AG04450 (cell line): Measurements from ENCODE around the gene SPTBN4. TPM values are rescaled to one million over a fixed set of nuclear protein-coding genes. Genes with fewer than 3 reads are reported as not detected.

Source experiments
- CTCF ChIA-PET: fragments of 300-600, 350-600 bp; formaldehyde crosslinking; extraction: SDS; loops from one replicate; lab custom pipeline; 2022; ENCODE audit warnings: antibody characterized with exemption, inconsistent platforms; lab: Charles Lee
- POLR2A ChIA-PET: fragments of 350-600 bp; formaldehyde crosslinking; extraction: SDS; loops from one replicate; lab custom pipeline; 2021; ENCODE audit warnings: antibody characterized with exemption, inconsistent platforms; lab: Yijun Ruan, JAX
- DNase-seq: peaks from one replicate; pipeline ENCODE4 v3.0.0-alpha.2; 2011; ENCODE audit warnings: low read depth, low spot score
- H3K27ac ChIP-seq: one replicate; pipeline ENCODE4 v1.5.1; 2012; ENCODE audit warnings: low read depth, low read length, control low read depth
- H3K27me3 ChIP-seq: one replicate; pipeline ENCODE4 v1.6.0; 2012; ENCODE audit warnings: low read length; ENCODE audit not compliant: control insufficient read depth, insufficient read depth
- H3K4me3 ChIP-seq: 2 replicates; pipeline ENCODE4 v1.5.1; 2011; ENCODE audit warnings: mild to moderate bottlenecking, low read depth, low read length, control low read depth
- H3K9me3 ChIP-seq: 2 replicates; pipeline ENCODE4 v1.5.1; 2012; ENCODE audit warnings: low read length; ENCODE audit not compliant: control insufficient read depth, insufficient read depth
- polyA plus RNA-seq: library from polyadenylated mRNA; depleted of rRNA; stranded (reverse); fragments of >200 nt; gene quantifications from 2 replicates; pipeline ENCODE4 v1.2.3, GENCODE V29; 2011
- TF ChIP-seq, protein P1 (sequence below): IDR thresholded peaks from 2 replicates; pipeline ENCODE4 v1.5.1; 2011; ENCODE audit warnings: low read depth, low read length, control low read depth, inconsistent platforms

SPTBN4 gene
- polyA plus RNA-seq, 1 experiment, result 1.3 TPM

DNA sequence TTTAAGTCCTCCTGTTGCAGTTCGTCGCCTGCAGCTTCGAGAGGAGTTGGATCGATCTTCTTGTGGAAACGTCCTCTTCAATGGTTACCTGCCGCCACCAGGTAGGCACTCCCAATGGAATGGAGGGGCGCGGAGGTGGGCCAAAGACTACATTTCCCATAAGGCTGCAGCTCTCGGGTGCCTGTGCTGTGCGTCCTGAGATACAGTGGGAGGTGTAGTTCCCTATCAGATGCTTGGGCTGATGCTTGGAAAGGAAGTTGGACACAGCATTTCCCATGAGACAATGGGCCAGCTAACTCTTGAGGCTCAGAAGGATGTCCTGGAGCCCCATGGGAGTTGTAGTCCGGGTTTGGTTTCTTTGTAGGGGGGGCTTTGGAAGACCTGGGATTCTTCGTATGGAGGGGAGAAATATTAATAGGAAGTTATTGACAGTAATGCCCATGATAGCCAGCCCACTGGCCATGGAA is 111.7 kb downstream of the SPTBN4 start:
- TF ChIP-seq, protein P1, sequence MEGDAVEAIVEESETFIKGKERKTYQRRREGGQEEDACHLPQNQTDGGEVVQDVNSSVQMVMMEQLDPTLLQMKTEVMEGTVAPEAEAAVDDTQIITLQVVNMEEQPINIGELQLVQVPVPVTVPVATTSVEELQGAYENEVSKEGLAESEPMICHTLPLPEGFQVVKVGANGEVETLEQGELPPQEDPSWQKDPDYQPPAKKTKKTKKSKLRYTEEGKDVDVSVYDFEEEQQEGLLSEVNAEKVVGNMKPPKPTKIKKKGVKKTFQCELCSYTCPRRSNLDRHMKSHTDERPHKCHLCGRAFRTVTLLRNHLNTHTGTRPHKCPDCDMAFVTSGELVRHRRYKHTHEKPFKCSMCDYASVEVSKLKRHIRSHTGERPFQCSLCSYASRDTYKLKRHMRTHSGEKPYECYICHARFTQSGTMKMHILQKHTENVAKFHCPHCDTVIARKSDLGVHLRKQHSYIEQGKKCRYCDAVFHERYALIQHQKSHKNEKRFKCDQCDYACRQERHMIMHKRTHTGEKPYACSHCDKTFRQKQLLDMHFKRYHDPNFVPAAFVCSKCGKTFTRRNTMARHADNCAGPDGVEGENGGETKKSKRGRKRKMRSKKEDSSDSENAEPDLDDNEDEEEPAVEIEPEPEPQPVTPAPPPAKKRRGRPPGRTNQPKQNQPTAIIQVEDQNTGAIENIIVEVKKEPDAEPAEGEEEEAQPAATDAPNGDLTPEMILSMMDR, result no peak
- ChIA-PET CTCF (interaction anchor here (1.2 kb wide), 1 partner anchor 24 kb away, joined by 5 read pairs; no protein-coding TSS in a partner anchor), POLR2A (no interaction called here)
- Histone ChIP-seq H3K27ac (no peak overlapping the region), H3K27me3 (no peaks in the 10 kb centered on the region), H3K4me3 (no peak overlapping the region), H3K9me3 (no peaks in the 10 kb centered on the region; the same call in 1 of the 2 replicates)
- DNase-seq, result no peak

GRCh38 chr19:40580619-40581018 is 113.8 kb downstream of the SPTBN4 start:
- Histone ChIP-seq H3K4me3 (no peak overlapping the region), H3K9me3 (no peaks in the 10 kb centered on the region; the same call in 1 of the 2 replicates), H3K27ac (no peak overlapping the region), H3K27me3 (no peaks in the 10 kb centered on the region)
- ChIA-PET CTCF (no interaction called here), POLR2A (no interaction called here)
- no peak for DNase-seq
- TF ChIP-seq, protein P1, result no peak

DNA sequence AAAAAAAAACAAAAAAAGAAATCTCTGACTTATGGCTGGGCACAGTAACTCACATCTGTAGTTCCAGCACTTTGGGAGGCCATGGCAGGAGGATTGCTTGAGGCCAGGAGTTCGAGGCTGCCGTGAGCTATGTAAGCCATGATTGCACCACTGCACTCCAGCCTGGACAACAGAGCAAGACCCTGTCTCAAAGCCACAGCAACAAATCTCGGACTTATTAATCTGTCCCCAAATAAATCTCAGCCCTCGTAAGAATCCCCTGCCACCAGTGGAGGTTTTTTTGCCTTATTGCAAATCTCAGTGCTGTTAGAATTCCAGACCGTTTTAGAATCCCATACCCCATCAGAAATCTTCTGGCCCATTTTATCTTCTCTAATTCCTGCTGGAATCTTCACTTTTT is 114.7 kb downstream of the SPTBN4 start:
- ChIA-PET POLR2A (no interaction called here), CTCF (interaction anchor here (1.0 kb wide), 1 partner anchor 277 kb away, joined by 3 read pairs; no protein-coding TSS in a partner anchor)

GRCh38 chr19:40582467-40582866 is 115.7 kb downstream of the SPTBN4 start:
- no peak for DNase-seq
- Histone ChIP-seq H3K27me3 (no peaks in the 10 kb centered on the region), H3K4me3 (no peak overlapping the region), H3K9me3 (no peaks in the 10 kb centered on the region; the same call in 1 of the 2 replicates), H3K27ac (no peak overlapping the region)
- ChIA-PET POLR2A (no interaction called here), CTCF (interaction anchor here (1.0 kb wide), 1 partner anchor 277 kb away, joined by 3 read pairs; no protein-coding TSS in a partner anchor)
- TF ChIP-seq, protein P1, result no peak

More for the DNA sequence above, 114.7 kb downstream of the SPTBN4 start:
- no peaks in the 10 kb centered on the region; the same call in 1 of the 2 replicates for H3K9me3 ChIP-seq
- H3K27me3 ChIP-seq, result no peaks in the 10 kb centered on the region
- DNase-seq, result no peak
- no peak overlapping the region for H3K4me3 ChIP-seq
- no peak overlapping the region for H3K27ac ChIP-seq
- TF ChIP-seq, protein P1, result no peak

DNA sequence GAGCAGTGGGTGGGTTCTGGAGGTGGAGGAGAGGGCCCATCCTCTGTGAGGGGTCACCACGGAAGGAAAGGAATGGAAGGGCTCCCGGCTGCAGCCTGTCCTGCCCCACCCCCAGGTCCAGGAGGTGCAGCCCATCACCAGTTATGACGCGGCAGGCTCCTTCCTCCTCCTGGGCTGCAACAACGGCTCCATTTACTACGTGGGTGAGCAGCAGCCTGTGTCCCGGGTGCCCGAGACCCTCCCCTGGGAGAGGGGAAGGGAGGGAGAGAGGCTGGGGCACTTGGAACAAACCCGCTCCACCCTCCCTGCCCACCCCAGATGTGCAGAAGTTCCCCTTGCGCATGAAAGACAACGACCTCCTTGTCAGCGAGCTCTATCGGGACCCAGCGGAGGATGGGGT is 116.5 kb downstream of the SPTBN4 start:
- CTCF ChIA-PET, result interaction anchor here (1.6 kb wide), 1 partner anchor 43 kb away, joined by 6 read pairs; no protein-coding TSS in a partner anchor
- POLR2A ChIA-PET, result no interaction called here
- Histone ChIP-seq H3K9me3 (no peaks in the 10 kb centered on the region; the same call in none of the 2 replicates), H3K27me3 (no peaks in the 10 kb centered on the region), H3K27ac (no peak overlapping the region), H3K4me3 (no peak overlapping the region)
- no peak for DNase-seq
- TF ChIP-seq, protein P1, result no peak
